Panc1 (cell line): Measurements from ENCODE around the gene CXCL11. TPM values are rescaled to one million over a fixed set of nuclear protein-coding genes. Genes with fewer than 3 reads are reported as not detected.

Experiments used
- ATAC-seq: fragments of 200-7000 bp; cut with Tn5 transposase; 2 replicates; pipeline ENCODE4 v1.9.1; 2020; ENCODE audit warnings: mild to moderate bottlenecking, moderate library complexity
- BruUV-seq: library from RNA; stranded (reverse); fragments of 400-500 nt; replicated peaks from 2 replicates; lab custom pipeline; 2021; lab: Mats Ljungman, UMichigan
- CTCF ChIA-PET: fragments of 300-600 bp; sonication (Branson Sonifier 250); formaldehyde crosslinking; loops from one replicate; lab custom pipeline; 2022; ENCODE audit warnings: antibody characterized with exemption; lab: Charles Lee
- POLR2A ChIA-PET: fragments of 300-600 bp; sonication (Branson Sonifier 250); formaldehyde crosslinking; loops from one replicate; lab custom pipeline; 2022; ENCODE audit warnings: antibody characterized with exemption; lab: Charles Lee
- DNase-seq: peaks from one replicate; pipeline ENCODE4 v3.0.0-alpha.2; 2010; ENCODE audit warnings: low read depth, low spot score
- H3K27ac ChIP-seq: 2 replicates; pipeline ENCODE4 v1.5.1; 2011; ENCODE audit warnings: mild to moderate bottlenecking, low read length, inconsistent platforms
- H3K27me3 ChIP-seq: fragments of 200-500 bp; sonication (Bioruptor generic); 2 replicates; pipeline ENCODE4 v1.6.0; 2014; ENCODE audit warnings: low read length, inconsistent platforms; ENCODE audit not compliant: control insufficient read depth, insufficient read depth
- H3K36me3 ChIP-seq: fragments of 200-500 bp; sonication (Bioruptor generic); 2 replicates; pipeline ENCODE4 v1.5.1; 2014; ENCODE audit warnings: inconsistent platforms, mild to moderate bottlenecking, low read length, moderate library complexity; ENCODE audit not compliant: control insufficient read depth, insufficient read depth
- H3K4me1 ChIP-seq: 2 replicates; pipeline ENCODE4 v1.5.1; 2011; ENCODE audit warnings: inconsistent platforms, mild to moderate bottlenecking, low read length, moderate library complexity; ENCODE audit not compliant: control insufficient read depth, insufficient read depth
- H3K4me3 ChIP-seq, 2 experiments: 2 replicates each; pipeline ENCODE4 v1.5.1; 2011 to 2012; ENCODE audit warnings: low read depth in 2 of 2, low read length in 2 of 2, mild to moderate bottlenecking in 2 of 2, inconsistent platforms in 1 of 2, moderate library complexity in 1 of 2
- H3K9me3 ChIP-seq: fragments of 200-500 bp; sonication (Bioruptor generic); 2 replicates; pipeline ENCODE4 v1.5.1; 2014; ENCODE audit warnings: low read depth, mild to moderate bottlenecking, inconsistent platforms, low read length, moderate library complexity; ENCODE audit not compliant: control insufficient read depth, insufficient read depth
- CTCF ChIP-seq: fragments of 450-650 bp; IDR thresholded peaks from 2 replicates; pipeline ENCODE4 v1.5.1; 2017; ENCODE audit warnings: mild to moderate bottlenecking
- POLR2AphosphoS5 ChIP-seq: IDR thresholded peaks from 2 replicates; pipeline ENCODE4 v1.6.1; 2012; ENCODE audit warnings: mild to moderate bottlenecking, low read depth, low read length, moderate library complexity
- REST ChIP-seq, 2 experiments: IDR thresholded peaks; 2 replicates each; pipeline ENCODE4 v1.6.1; 2011 to 2012; ENCODE audit warnings: low read depth in 2 of 2, control low read depth in 1 of 2, low read length in 1 of 2, mild to moderate bottlenecking in 1 of 2, moderate library complexity in 1 of 2; ENCODE audit not compliant: insufficient read depth in 1 of 2
- SIN3A ChIP-seq: IDR thresholded peaks from 2 replicates; pipeline ENCODE4 v1.6.1; 2012; ENCODE audit warnings: low read depth, mild to moderate bottlenecking, low read length, moderate library complexity, borderline replicate concordance; ENCODE audit not compliant: insufficient read depth
- TCF7L2 ChIP-seq: IDR thresholded peaks from 2 replicates; pipeline ENCODE4 v1.6.1; 2011; ENCODE audit warnings: mild to moderate bottlenecking, low read depth, low read length, inconsistent platforms
- in situ Hi-C: cut with HindIII; loops from 2 replicates; pipeline ENCODE4 v1.10.0; 2016; ENCODE audit warnings: low sequenced_read_pairs, low pct_unique_long_range_greater_than_20kb
- intact Hi-C: fragments of 100-400 bp; cut with micrococcal nuclease; formaldehyde crosslinking; loops from one replicate; pipeline ENCODE4 v1.10.0; 2022; ENCODE audit not compliant: unreplicated experiment
- total RNA-seq: library from RNA; stranded (reverse); gene quantifications from one replicate; pipeline ENCODE4 v1.2.1, GENCODE V29; 2021; ENCODE audit not compliant: unreplicated experiment

CXCL11 gene
- total RNA-seq, 1 experiment from 2014 or later: not detected

GRCh38 chr4:76060506-76060905 is 24.6 kb upstream of the CXCL11 start:
- no peaks in the 10 kb centered on the region for H3K4me1 ChIP-seq
- no peak for DNase-seq

GRCh38 chr4:76059750-76060149 is 23.9 kb upstream of the CXCL11 start:
- BruUV-seq: no TSS peak
- intact Hi-C loops: no loop called here
- Histone ChIP-seq H3K27ac (no peak overlapping the region), H3K36me3 (no peaks in the 10 kb centered on the region), H3K4me3 (no peak overlapping the region), H3K4me1 (no peaks in the 10 kb centered on the region), H3K9me3 (no peaks in the 10 kb centered on the region), H3K27me3 (peaks cover 9% of the 10 kb centered on the region)
- TF ChIP-seq REST (IDR thresholded peaks at IDR 0.05; ENCODE audit: insufficient read depth in 1 of 2, low read depth in 2 of 2, low read length in 1 of 2) (no peak), POLR2AphosphoS5 (no peak)
- ChIA-PET CTCF (interaction anchor here (0.6 kb wide), 1 partner anchor 144 kb away, joined by 5 read pairs; no protein-coding TSS in a partner anchor), POLR2A (no interaction called here)
- in situ Hi-C loops: no loop called here
- ATAC-seq (no peak), DNase-seq (no peak)

More at GRCh38 chr4:76060506-76060905, 24.6 kb upstream of the CXCL11 start:
- TF ChIP-seq SIN3A (no peak), TCF7L2 (no peak), REST (IDR thresholded peaks at IDR 0.05; ENCODE audit: insufficient read depth in 1 of 2, low read depth in 2 of 2, low read length in 1 of 2) (no peak), CTCF (no peak), POLR2AphosphoS5 (no peak)
- intact Hi-C loops (no loop called here), in situ Hi-C loops (no loop called here)
- CTCF ChIA-PET: no interaction called here
- Histone ChIP-seq H3K9me3 (no peaks in the 10 kb centered on the region), H3K27me3 (peaks cover 7% of the 10 kb centered on the region), H3K27ac (no peak overlapping the region), H3K4me3 (no peak overlapping the region), H3K36me3 (no peaks in the 10 kb centered on the region)
- no peak for ATAC-seq
- no TSS peak for BruUV-seq
- POLR2A ChIA-PET: no interaction called here
